Adrenal gland (tissue), 12 donors: Measurements from ENCODE around the gene CCL4. TPM values are rescaled to one million over a fixed set of nuclear protein-coding genes. Genes with fewer than 3 reads are reported as not detected.
"Not testable (repeated sequence)": the region's sequence is repeated elsewhere in the genome, so short reads cannot be mapped to it uniquely, and the experiment has no call there.

Experiments used
- DNase-seq, 7 donors: peaks; one replicate each; pipeline ENCODE4 v3.0.0-alpha.2; 2019 to 2020
- H3K27ac ChIP-seq, 5 donors: fragments of 200-600 bp; sonication (generic) in 4 of 5; 1 replicate in 3 of 5; 2 replicates in 2 of 5; pipeline versions ENCODE4 v1.5.1 to v1.8.0; 2016 to 2020; ENCODE audit warnings: mild to moderate bottlenecking in 1 of 5
- H3K27me3 ChIP-seq: fragments of 200-600 bp; 2 replicates; pipeline ENCODE4 v1.8.0; 2021
- H3K36me3 ChIP-seq, 2 donors: fragments of 200-600 bp; replicated peaks in 1 of 2; 1 replicate in 1 of 2; 2 replicates in 1 of 2; pipeline versions ENCODE4 v1.5.1 to v1.8.0; 2018 to 2022
- H3K4me1 ChIP-seq, 2 donors: fragments of 200-600 bp; replicated peaks in 1 of 2; 1 replicate in 1 of 2; 2 replicates in 1 of 2; pipeline versions ENCODE4 v1.5.1 to v1.8.0; 2018 to 2021
- H3K4me3 ChIP-seq, 4 donors: fragments of 200-600 bp; sonication (generic) in 3 of 4; one replicate each; pipeline ENCODE4 v1.5.1; 2016 to 2018
- H3K9me3 ChIP-seq, 3 donors: fragments of 200-600 bp; sonication (generic) in 1 of 3; replicated peaks in 1 of 3; 1 replicate in 2 of 3; 2 replicates in 1 of 3; pipeline versions ENCODE4 v1.5.1 to v1.8.0; 2016 to 2021
- CTCF ChIP-seq, 6 experiments: fragments of 450-650 bp in 4 of 6; fragments of 200-600 bp in 2 of 6; sonication (generic) in 1 of 6; IDR thresholded peaks; 1 replicate in 5 of 6; 2 replicates in 1 of 6; pipeline versions ENCODE4 v1.5.1 to v1.8.0; 2016 to 2021; ENCODE audit warnings: antibody characterized with exemption in 6 of 6, mild to moderate bottlenecking in 2 of 6, moderate library complexity in 1 of 6
- POLR2A ChIP-seq, 2 donors: fragments of 450-650 bp; IDR thresholded peaks; one replicate each; pipeline ENCODE4 v1.6.1; 2017; ENCODE audit warnings: antibody characterized with exemption in 2 of 2, mild to moderate bottlenecking in 2 of 2, moderate library complexity in 1 of 2
- WGBS, 4 donors: extraction: QIAGEN DNeasy Blood & Tissue Kit in 2 of 4; methylation state at CpG; one replicate each; pipeline versions ENCODE4 v1.1.5 to v1.1.7; 2013 to 2017; 5-methylcytosine and 5-hydroxymethylcytosine counted together
- intact Hi-C, 2 donors: fragments of 100-400 bp; cut with DNase I; formaldehyde crosslinking; loops; one replicate each; pipeline versions ENCODE4 v1.14.1 to v1.15.0; 2022 to 2023
- polyA plus RNA-seq, 3 donors: library from polyadenylated mRNA; stranded (reverse); fragments of 200-250 nt in 2 of 3; fragments of 350-450 nt in 1 of 3; fragmentation: Illumina TruSeq in 1 of 3; extraction: RNeasy Lipid Tissue Mini Kit (QIAGEN cat#74804) in 1 of 3; gene quantifications; one replicate each; pipeline ENCODE4 v1.2.3, GENCODE V29; 2013 to 2014
- total RNA-seq, 9 donors: library from RNA; depleted of rRNA in 4 of 9; stranded (reverse); fragments of >200 nt in 4 of 9; fragments of 120-200 nt in 1 of 9; fragmentation: NEBNext Ultra II Directional in 1 of 9; extraction: Animal tissue kit (Norgen Biotek cat#: 25700) in 1 of 9; gene quantifications; one replicate each; pipeline versions ENCODE4 v1.1.0 to v1.2.4, GENCODE V29; 2013 to 2023
- donor health status: healthy with polysubstance abuse.
- donor health status: Bipolar disorder and iron deficiency.
- donor health status: DM: yes; HTN: yes; CAD: no.
- donor health status: DM: no; HTN: no; CAD: no.
- donor health status: DM: no; HTN: no; CAD: no.
- donor health status: DM: yes; HTN: yes; CAD: no.

CCL4 gene
- total and polyA plus RNA-seq, 12 donors, result 0.72 to 17.5 (median 5.4) TPM

GRCh38 chr17:36085765-36086164 is 17.9 kb upstream of the CCL4 start:
- Histone ChIP-seq H3K4me1 (peaks cover 0 to 3% of the 10 kb centered on the region in 2 donors), H3K9me3 (no peaks in the 10 kb centered on the region), H3K36me3 (no peaks in the 10 kb centered on the region), H3K27me3 (no peaks in the 10 kb centered on the region), H3K27ac (peak overlapping the region in 1 of 5 donors; percentile 50), H3K4me3 (no peak overlapping the region)
- TF ChIP-seq CTCF (IDR thresholded peaks at IDR 0.05), result no peak
- WGBS, 4 donors, result 21 to 30% (median 28%) methylated on average over 1 of the region's 1 CpG
- DNase-seq, result peak in 3 of 7 donors; percentile 39 to 63 (median 54)
- intact Hi-C loops, result no loop called here

GRCh38 chr17:36086791-36087190 is 16.8 kb upstream of the CCL4 start:
- no peaks in the 10 kb centered on the region for H3K36me3 ChIP-seq
- no peaks in the 10 kb centered on the region for H3K27me3 ChIP-seq
- no peak overlapping the region for H3K27ac ChIP-seq
- DNase-seq, result no peak
- TF ChIP-seq POLR2A (IDR thresholded peaks at IDR 0.05) (no peak), CTCF (IDR thresholded peaks at IDR 0.05) (no peak)
- intact Hi-C loops, result no loop called here
- H3K4me3 ChIP-seq, result no peak overlapping the region
- H3K4me1 ChIP-seq, result peaks cover 0 to 3% of the 10 kb centered on the region in 2 donors
- 68 to 91% (median 73%) methylated on average over 1 of the region's 1 CpG for whole genome bisulfite sequencing, 4 donors
- no peaks in the 10 kb centered on the region for H3K9me3 ChIP-seq

- H3K36me3 ChIP-seq, H3K27me3 ChIP-seq, H3K4me3 ChIP-seq, H3K27ac ChIP-seq, H3K9me3 ChIP-seq, H3K4me1 ChIP-seq, intact Hi-C loops, DNase-seq: not testable (repeated sequence)
- WGBS, 4 donors, result 71 to 87% methylated on average over 1 to 3 of the region's 3 CpGs; no CpG with 5 or more reads in 2 of the 4 donors
Observed at GRCh38 chr17:36087471-36087870, 16.2 kb upstream of the CCL4 start.

GRCh38 chr17:36087897-36088572 is 15.6 kb upstream of the CCL4 start:
- H3K4me1 ChIP-seq, H3K4me3 ChIP-seq, H3K9me3 ChIP-seq, intact Hi-C loops, H3K36me3 ChIP-seq, H3K27me3 ChIP-seq, H3K27ac ChIP-seq, DNase-seq: not testable (repeated sequence)
- WGBS, 4 donors, result 80 to 91% (median 82%) methylated on average over 9 to 10 of the region's 10 CpGs

GRCh38 chr17:36088670-36089338 is 14.8 kb upstream of the CCL4 start:
- Histone ChIP-seq H3K9me3 (no peaks in the 10 kb centered on the region), H3K4me1 (peaks cover 0 to 3% of the 10 kb centered on the region in 2 donors), H3K4me3 (no peak overlapping the region), H3K27me3 (no peaks in the 10 kb centered on the region), H3K27ac (peak overlapping the region in 1 of 5 donors; percentile 16), H3K36me3 (no peaks in the 10 kb centered on the region)
- intact Hi-C loops, result no loop called here
- WGBS, 4 donors, result 68 to 76% (median 74%) methylated on average over 12 to 14 of the region's 14 CpGs
- no peak for TF ChIP-seq CTCF (IDR thresholded peaks at IDR 0.05)
- no peak for TF ChIP-seq POLR2A (IDR thresholded peaks at IDR 0.05)
- no peak for DNase-seq
